T1000 (cell line): ENCODE data around the gene AOPEP.

ENCODE experiments used
- DNase-seq: peaks from one replicate; lab custom pipeline; 2025; ENCODE audit warnings: mixed read lengths; lab: John Stamatoyannopoulos, UW

AOPEP gene

DNA sequence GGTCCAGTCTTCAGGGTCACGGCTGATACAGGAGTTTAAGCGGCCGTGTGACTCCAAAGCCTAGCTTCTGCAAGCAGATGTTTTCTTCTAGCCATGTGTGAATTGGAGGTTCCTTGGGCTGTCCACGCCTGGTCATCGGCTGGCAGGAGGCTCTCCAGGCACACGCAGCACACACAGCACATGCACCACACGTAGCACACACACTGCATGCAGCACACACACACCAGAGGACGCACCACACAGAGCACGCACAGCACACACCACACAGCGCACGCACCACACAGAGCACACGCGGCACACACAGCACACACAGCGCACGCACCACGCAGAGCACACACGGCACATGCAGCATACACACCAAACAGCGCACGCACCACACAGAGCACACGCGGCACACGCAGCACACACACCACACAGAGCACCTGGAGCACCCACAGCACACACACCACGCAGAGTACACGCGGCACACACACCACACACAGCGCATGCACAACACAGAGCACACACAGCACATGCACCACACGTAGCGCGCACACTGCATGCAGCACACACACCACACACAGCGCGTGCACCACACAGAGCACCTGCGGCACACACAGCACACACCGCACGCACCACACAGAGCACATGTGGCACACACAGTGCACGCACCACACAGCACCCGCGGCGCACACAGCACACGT lies 356.7 kb downstream of the AOPEP start:
- no peak for DNase-seq

GRCh38 chr9:95084254-95084934 lies 357.9 kb downstream of the AOPEP start:
- DNase-seq: no peak

DNA sequence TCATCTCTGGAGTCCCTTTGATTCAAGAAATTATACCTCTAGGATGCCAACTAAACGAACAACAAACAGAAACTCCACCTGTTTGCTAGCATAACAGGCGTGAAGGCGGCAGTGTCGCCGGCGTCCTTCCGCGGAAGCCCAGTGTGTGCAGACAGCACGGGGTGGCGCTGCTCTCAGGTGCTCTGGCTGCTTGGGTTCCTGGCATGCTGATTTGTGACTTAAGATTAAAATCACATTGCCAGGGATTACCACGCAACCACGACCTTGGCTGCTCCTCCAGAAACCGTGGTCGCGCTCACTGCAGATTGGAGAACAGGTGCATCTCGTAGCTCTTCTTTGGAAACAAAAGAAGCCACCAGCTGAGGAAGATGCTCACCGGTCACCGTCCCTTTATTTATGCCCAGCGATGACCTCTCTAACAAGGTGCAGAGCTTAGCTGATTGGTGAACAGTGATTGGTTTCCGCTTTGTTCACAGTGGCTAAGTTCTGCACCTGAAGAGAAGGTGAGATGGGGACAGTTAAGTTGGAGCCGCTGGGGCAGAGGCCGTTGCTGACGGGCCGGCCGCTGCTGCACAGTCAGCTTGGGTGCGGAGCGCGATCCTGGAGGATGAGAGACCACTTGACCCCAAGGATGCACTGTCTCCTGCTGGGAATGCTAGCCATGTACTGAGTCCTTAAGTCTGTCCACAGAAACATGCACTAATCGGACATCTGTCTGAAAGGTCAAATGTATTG lies 358.7 kb downstream of the AOPEP start:
- DNase-seq: no peak

- no peak for DNase-seq
Measured at GRCh38 chr9:95085861-95086563, 359.5 kb downstream of the AOPEP start.

DNA sequence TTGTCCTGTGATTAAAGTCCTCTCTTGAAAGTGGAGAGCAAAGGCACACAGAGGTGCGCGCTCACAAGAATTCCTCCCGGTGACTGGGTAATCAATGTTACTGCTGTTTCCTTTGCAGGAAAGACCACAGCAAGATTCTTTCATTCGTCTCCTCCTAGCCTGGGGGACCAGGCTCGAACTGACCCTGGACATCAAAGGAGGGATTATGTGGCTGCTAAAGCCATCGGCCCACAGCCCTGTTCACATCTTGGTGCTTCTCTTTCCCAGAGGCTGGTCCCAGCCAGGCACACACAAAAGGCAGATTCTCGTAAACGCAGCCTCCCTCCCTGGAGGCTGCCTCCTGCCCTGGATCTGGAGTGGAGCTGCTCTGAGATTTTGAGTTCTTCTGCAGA lies 360.1 kb downstream of the AOPEP start:
- DNase-seq: no peak

GRCh38 chr9:95087659-95088242 lies 361.3 kb downstream of the AOPEP start:
- DNase-seq: no peak

- no peak for DNase-seq
Measured at GRCh38 chr9:95088421-95089161, 362.1 kb downstream of the AOPEP start.

GRCh38 chr9:95089257-95090022 lies 362.9 kb downstream of the AOPEP start:
- DNase-seq: no peak

DNA sequence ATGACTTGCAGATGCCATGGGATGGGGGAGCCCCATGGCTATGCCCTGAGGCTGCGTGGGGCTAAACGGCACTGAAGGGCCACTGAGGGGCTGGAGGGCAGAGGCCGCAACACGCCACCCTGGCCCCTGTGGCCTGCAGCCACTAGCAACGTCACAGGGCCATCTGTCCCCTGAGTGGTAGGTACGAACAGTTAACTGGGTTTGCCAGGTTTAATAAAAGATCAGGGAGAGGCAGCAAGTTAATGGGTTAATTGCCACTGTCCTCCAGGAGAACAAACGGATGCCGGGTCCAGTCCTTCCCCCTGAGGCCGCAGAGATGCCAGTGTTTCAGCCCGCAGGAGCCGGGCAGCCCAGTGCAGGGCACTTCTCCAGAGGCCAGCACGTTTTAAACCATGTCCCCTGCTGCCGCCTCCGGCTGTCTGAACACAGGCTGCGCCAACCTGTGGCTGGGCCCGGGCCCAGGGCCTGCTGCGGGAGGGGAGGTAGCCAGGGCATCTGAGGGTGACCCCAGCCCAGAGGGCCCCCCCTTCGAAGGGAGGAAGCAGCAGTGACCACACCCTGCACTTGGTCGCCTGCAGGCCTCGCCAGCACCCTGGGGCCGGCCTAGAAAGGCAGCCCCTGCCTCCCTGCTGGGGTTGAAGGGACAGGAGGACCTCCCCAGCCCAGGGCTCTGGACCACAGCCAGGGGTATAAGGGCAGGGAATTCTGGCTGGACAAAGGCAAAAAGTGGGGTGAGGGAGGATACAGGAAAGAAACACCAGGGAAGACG lies 363.7 kb downstream of the AOPEP start:
- no peak for DNase-seq

DNA sequence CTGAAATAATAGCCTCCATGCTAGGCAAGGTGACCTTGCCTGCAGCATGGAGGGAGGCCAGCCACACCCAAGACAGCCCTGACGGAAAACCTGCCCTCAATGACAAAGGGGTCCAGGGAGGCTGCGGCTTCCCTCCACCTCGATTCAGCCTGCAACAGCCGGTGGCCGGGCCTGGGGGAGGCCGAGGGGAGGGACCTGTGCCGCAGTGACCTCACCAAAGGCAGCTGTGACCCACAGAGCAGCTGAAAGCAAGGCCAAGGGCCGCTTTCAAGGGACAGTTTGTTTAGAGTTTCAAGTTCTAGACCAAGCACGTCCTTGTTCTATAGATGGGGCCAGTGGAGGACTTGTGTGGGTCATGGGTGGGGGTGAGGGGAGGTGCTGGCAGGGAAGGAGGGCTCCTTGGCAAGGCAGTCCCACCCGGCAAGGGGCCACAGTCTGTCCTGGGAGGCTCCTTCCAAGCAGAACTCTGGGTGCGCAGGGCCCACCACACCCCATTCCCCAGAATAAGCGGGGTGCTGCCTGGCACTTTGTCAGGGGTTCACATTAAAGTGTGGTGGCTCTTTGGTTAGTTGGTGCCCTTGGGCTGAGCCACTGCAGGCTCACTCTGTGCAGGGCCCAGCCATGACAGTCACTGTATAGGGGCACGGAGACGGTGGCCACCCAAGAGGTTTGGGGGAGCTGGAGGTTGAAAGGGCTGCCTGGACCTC lies 364.5 kb downstream of the AOPEP start:
- DNase-seq: no peak

DNA sequence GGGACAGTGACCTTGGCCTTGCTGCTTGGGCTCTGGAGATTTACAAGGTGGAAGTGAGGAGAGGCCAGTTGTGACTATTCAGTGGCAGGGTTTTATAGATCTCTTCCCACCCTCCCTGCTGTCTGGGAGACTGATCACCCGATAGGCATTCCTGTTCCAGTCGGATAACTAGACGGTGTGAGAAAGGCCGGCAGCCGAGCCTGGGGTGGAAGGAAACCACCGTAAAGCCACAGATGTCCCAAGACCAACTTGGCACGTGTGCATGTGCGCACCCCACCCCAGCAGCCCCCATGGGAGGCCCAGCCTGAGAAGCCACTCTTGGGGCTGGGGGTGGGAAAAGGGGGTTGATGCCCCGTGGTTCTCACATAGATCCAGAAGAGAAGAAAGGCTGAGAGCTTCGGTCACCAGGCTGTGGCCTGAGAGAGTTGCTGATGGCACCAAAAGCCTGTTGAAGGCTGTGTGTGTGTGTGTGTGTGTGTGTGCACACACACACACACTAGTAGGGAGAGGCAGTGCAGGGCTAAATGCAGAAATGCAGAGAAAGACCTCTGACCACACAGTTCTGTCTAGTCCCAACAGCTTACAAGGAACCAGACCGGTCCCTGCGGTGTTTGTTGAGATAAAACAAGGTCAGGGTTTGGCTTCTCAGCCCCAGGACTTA lies 365.2 kb downstream of the AOPEP start:
- no peak for DNase-seq

DNA sequence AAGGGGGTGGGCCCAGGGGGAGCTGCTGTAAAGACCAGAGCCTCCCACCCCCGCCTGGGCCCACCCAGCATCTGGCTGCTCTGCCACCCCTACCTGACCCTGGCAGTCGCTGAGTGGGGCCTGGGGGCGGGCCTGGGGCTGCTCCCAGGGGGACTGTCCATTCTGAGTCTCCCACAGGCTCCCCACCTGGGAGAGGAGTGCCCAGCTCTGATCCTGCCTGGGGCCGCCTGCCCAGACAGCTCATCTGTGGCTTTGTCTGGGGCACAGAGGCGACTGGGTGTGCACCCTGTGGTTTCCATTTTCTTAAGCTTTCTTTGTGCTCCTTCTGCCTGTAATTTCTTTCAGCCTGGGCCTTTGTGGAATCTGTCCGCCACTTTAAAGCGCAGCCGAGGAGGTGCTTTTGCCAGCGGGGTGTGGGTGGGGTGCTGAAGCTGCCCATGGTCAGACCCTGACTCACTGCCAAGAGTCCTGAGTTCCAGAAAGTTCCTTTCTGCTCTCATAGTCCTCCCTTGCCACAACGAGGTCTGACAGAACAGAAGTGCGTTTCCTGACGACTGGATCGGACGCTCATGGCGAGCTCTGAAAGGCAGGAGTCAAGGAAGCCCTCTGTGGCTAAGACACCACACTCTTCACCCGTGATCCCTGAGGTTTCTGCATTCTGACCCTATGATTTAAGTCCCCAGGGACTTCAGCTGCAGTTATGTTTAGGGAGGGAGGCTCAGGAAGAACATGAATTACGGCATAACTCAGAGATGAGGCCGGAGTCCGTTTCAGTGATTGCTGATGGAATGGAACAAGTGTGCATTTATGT lies 366.0 kb downstream of the AOPEP start:
- DNase-seq: peak; percentile 63

GRCh38 chr9:95093586-95093985 lies 367.1 kb downstream of the AOPEP start:
- no peak for DNase-seq

GRCh38 chr9:95094002-95094401 lies 367.5 kb downstream of the AOPEP start:
- no peak for DNase-seq

GRCh38 chr9:95095641-95096355 lies 369.3 kb downstream of the AOPEP start:
- no peak for DNase-seq

DNA sequence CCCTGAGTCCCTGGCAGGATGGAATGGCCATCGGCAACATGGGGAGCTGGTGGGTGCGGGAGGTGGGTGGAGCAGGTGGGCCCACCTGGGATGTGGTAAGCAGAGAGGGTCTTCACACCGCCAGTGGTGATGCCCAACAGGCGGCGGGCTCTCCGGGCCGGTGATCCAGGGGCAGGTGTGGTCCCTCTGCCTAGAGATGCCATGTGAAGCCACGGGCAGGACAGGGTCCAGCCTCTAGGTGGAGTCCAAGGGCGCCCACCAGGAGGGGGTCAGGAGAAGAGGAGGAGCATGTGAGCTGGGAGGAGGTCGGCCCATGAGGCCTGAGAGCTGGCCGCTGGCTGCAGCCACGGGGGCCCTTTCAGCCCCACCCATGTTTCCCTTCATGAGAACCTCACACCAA lies 369.9 kb downstream of the AOPEP start:
- no peak for DNase-seq

DNA sequence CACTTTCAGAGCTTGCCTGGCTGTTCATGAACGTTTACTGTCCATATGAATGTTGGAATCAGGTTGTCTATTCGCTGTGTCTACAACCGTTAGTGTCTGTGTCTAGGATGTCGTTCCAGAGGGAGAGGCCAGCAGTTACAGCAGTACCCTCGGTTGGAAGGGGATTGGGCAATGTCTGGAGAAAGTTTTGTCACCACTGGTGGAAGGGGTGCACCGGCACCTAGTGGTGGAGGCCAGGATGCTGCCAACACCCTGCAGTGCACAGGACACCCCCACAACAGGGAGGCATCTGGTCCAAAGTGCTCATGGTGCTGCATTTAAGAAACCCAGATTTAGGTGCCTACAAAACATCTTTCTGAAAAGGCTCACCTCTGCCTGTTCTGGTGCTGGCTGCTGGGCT lies 370.3 kb downstream of the AOPEP start:
- DNase-seq: no peak
